Natural killer cell (primary cell): ENCODE results near the gene MPRIP. TPM values are rescaled to one million over a fixed set of nuclear protein-coding genes. Genes with fewer than 3 reads are reported as not detected.

Experiments used
- ATAC-seq, 3 donors: fragments of 150-1000 bp in 2 of 3; fragments of 200-7000 bp in 1 of 3; cut with Tn5 transposase; 1 replicate in 1 of 3; 2 replicates in 2 of 3; pipeline ENCODE4 v1.10.0; 2021; ENCODE audit warnings: mild to moderate bottlenecking in 2 of 3, moderate library complexity in 2 of 3
- DNase-seq, 2 donors: peaks; one replicate each; pipeline versions ENCODE4 v3.0.0 to v3.0.0-alpha.2; 2013 to 2021; ENCODE audit warnings: mixed read lengths in 1 of 2
- H3K27ac ChIP-seq: one replicate; pipeline ENCODE4 v1.5.1; 2013; ENCODE audit warnings: mild to moderate bottlenecking, low read length
- H3K27me3 ChIP-seq: one replicate; pipeline ENCODE4 v1.6.1; 2013; ENCODE audit warnings: low read length; ENCODE audit not compliant: control insufficient read depth, insufficient read depth
- H3K36me3 ChIP-seq: one replicate; pipeline ENCODE4 v1.6.1; 2013; ENCODE audit warnings: low read length; ENCODE audit not compliant: control insufficient read depth, insufficient read depth
- H3K4me1 ChIP-seq: one replicate; pipeline ENCODE4 v1.6.1; 2013; ENCODE audit warnings: low read length; ENCODE audit not compliant: control insufficient read depth, insufficient read depth
- H3K4me3 ChIP-seq: one replicate; pipeline ENCODE4 v1.5.1; 2013; ENCODE audit warnings: low read length
- H3K9me3 ChIP-seq: one replicate; pipeline ENCODE4 v1.6.1; 2013; ENCODE audit warnings: low read length; ENCODE audit not compliant: control insufficient read depth, insufficient read depth
- H3K27ac Mint-ChIP-seq, 2 donors: one replicate each; pipeline ENCODE4 v1.8.0; 2022; ENCODE audit warnings: mild to moderate bottlenecking in 2 of 2, mixed read lengths in 2 of 2, moderate library complexity in 1 of 2
- H3K27me3 Mint-ChIP-seq, 2 donors: one replicate each; pipeline ENCODE4 v1.8.0; 2022; ENCODE audit warnings: low read depth in 2 of 2, mixed read lengths in 2 of 2
- H3K36me3 Mint-ChIP-seq: one replicate; pipeline ENCODE4 v1.8.0; 2022; ENCODE audit warnings: mixed read lengths
- H3K4me1 Mint-ChIP-seq, 2 donors: one replicate each; pipeline ENCODE4 v1.8.0; 2022; ENCODE audit warnings: mixed read lengths in 2 of 2
- H3K4me3 Mint-ChIP-seq: one replicate; pipeline ENCODE4 v1.8.0; 2022; ENCODE audit warnings: mild to moderate bottlenecking, moderate library complexity, mixed read lengths
- H3K9me3 Mint-ChIP-seq, 2 donors: one replicate each; pipeline ENCODE4 v1.8.0; 2022; ENCODE audit warnings: mixed read lengths in 2 of 2
- CTCF ChIP-seq: fragments of 200-600 bp; IDR thresholded peaks from one replicate; pipeline ENCODE4 v1.8.0; 2022; ENCODE audit warnings: antibody characterized with exemption
- WGBS: methylation state at CpG from one replicate; pipeline ENCODE4 v1.1.7; 2013; ENCODE audit warnings: missing lambda C conversion rate; ENCODE audit not compliant: insufficient coverage; 5-methylcytosine and 5-hydroxymethylcytosine counted together
- intact Hi-C: fragments of 100-400 bp; cut with micrococcal nuclease; formaldehyde crosslinking; loops from one replicate; pipeline ENCODE4 v1.14.2; 2022
- total RNA-seq, 4 donors: library from RNA; stranded (reverse); fragments of 120-200 nt in 1 of 4; gene quantifications; one replicate each; pipeline versions ENCODE4 v1.2.3 to v1.2.4, GENCODE V29; 2013 to 2022

MPRIP gene
- total RNA-seq, 3 donors from 2014 or later (not counting 1 experiment from before 2014, with no cell fraction given): 225 to 272 (median 229) TPM

GRCh38 chr17:17196776-17197175 lies 154.5 kb downstream of the MPRIP start:
- no peak overlapping the region for H3K4me3 Mint-ChIP-seq
- no peak overlapping the region for H3K27ac ChIP-seq
- no peak overlapping the region for H3K27ac Mint-ChIP-seq
- H3K27me3 Mint-ChIP-seq: no peaks in the 10 kb centered on the region
- H3K9me3 ChIP-seq: no peaks in the 10 kb centered on the region
- no peak for TF ChIP-seq CTCF
- no peaks in the 10 kb centered on the region for H3K9me3 Mint-ChIP-seq
- H3K4me3 ChIP-seq: no peak overlapping the region
- intact Hi-C loops: no loop called here
- no peak for DNase-seq
- H3K36me3 Mint-ChIP-seq: no peaks in the 10 kb centered on the region
- H3K36me3 ChIP-seq: no peaks in the 10 kb centered on the region
- no peaks in the 10 kb centered on the region for H3K4me1 ChIP-seq
- H3K4me1 Mint-ChIP-seq: no peaks in the 10 kb centered on the region
- H3K27me3 ChIP-seq: no peaks in the 10 kb centered on the region
- no peak for ATAC-seq

- Mint-ChIP-seq H3K4me1 (peaks cover 0 to 6% of the 10 kb centered on the region in 2 donors), H3K9me3 (no peaks in the 10 kb centered on the region), H3K27me3 (no peaks in the 10 kb centered on the region), H3K27ac (no peak overlapping the region), H3K36me3 (no peaks in the 10 kb centered on the region), H3K4me3 (no peak overlapping the region)
- no peaks in the 10 kb centered on the region for H3K9me3 ChIP-seq
- TF ChIP-seq CTCF: no peak
- no peaks in the 10 kb centered on the region for H3K27me3 ChIP-seq
- intact Hi-C loops: no loop called here
- peaks cover 2% of the 10 kb centered on the region for H3K36me3 ChIP-seq
- no peak overlapping the region for H3K27ac ChIP-seq
- WGBS: 100% methylated on average over 1 of the region's 1 CpG
- no peak overlapping the region for H3K4me3 ChIP-seq
- ATAC-seq: no peak
- no peak for DNase-seq
- peaks cover 11% of the 10 kb centered on the region for H3K4me1 ChIP-seq
These were observed 156.0 kb downstream of the MPRIP start for GRCh38 chr17:17198281-17198680.

- no peak for TF ChIP-seq CTCF
- Mint-ChIP-seq H3K4me3 (no peak overlapping the region), H3K4me1 (peaks cover 15 to 27% of the 10 kb centered on the region in 2 donors), H3K36me3 (no peaks in the 10 kb centered on the region), H3K27me3 (no peaks in the 10 kb centered on the region), H3K9me3 (no peaks in the 10 kb centered on the region), H3K27ac (no peak overlapping the region)
- ATAC-seq (no peak), DNase-seq (no peak)
- no peaks in the 10 kb centered on the region for H3K9me3 ChIP-seq
- WGBS: 89% methylated on average over 7 of the region's 7 CpGs
- H3K4me3 ChIP-seq: no peak overlapping the region
- H3K27me3 ChIP-seq: no peaks in the 10 kb centered on the region
- intact Hi-C loops: loop anchor here (10.0 kb wide), 1 partner anchor 86 kb away; no protein-coding TSS in a partner anchor
- H3K27ac ChIP-seq: no peak overlapping the region
- H3K4me1 ChIP-seq: peaks cover 31% of the 10 kb centered on the region
- peaks cover 2% of the 10 kb centered on the region for H3K36me3 ChIP-seq
These were observed 158.1 kb downstream of the MPRIP start for GRCh38 chr17:17200311-17200710.

- no peak for TF ChIP-seq CTCF
- intact Hi-C loops: loop anchor here (10.0 kb wide), 1 partner anchor 86 kb away; no protein-coding TSS in a partner anchor
- H3K4me1 ChIP-seq: peaks cover 36% of the 10 kb centered on the region
- H3K9me3 ChIP-seq: no peaks in the 10 kb centered on the region
- Mint-ChIP-seq H3K4me3 (no peak overlapping the region), H3K27ac (no peak overlapping the region), H3K27me3 (no peaks in the 10 kb centered on the region), H3K9me3 (no peaks in the 10 kb centered on the region), H3K36me3 (no peaks in the 10 kb centered on the region), H3K4me1 (peaks cover 15 to 32% of the 10 kb centered on the region in 2 donors)
- peaks cover 2% of the 10 kb centered on the region for H3K36me3 ChIP-seq
- no peak overlapping the region for H3K4me3 ChIP-seq
- 100% methylated on average over 5 of the region's 5 CpGs for WGBS
- no peak for DNase-seq
- no peak overlapping the region for H3K27ac ChIP-seq
- ATAC-seq: no peak
- no peaks in the 10 kb centered on the region for H3K27me3 ChIP-seq
These were observed 158.6 kb downstream of the MPRIP start for GRCh38 chr17:17200831-17201230.
